HG02885 (cell line): ENCODE results near the gene NR5A2.
"Not testable (repeated sequence)": the region's sequence is repeated elsewhere in the genome, so short reads cannot be mapped to it uniquely, and the experiment has no call there.

Experiments
- ATAC-seq: cut with Tn5 transposase; IDR thresholded peaks from one replicate; pipeline ENCODE4 v1.9.1; 2021; ENCODE audit warnings: mild to moderate bottlenecking; ENCODE audit not compliant: unreplicated experiment, poor library complexity

The NR5A2 gene

DNA sequence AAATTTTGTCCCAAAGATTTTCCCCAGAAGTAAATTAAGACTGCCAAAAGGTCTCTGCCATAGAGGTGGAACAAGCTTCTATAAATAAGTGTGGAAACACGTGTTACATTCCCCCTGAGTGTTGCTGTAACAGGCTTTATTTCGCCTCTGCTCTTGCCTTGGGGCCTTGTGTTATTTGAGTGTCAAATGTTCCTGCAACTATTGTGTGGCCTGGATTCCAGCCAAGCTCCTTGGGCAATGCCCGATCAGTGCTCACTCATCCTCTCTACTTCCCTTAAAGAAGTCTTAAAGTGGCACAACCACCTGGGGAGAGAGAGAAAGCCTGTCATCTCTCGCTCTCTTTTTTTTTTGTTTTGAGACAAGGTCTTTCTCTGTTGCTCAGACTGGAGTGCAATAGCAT, 156.7 kb downstream of the NR5A2 start:
- ATAC-seq: no peak

DNA sequence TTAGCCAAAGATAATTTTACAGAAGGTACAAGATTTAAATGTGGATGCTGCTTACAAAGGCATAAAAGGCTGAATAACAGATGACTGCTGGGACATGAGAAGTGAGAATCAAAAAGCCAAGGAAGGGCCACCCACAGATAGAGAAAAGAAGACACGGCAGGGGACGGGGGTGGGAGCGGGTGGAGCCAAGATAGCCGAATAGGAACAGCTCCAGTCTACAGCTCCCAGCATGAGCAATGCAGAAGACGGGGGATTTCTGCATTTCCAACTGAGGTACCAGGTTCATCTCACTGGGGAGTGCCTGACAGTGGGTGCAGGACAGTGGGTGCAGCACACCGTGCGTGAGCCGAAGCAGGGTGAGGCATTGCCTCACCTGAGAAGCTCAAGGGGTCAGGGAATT, 157.7 kb downstream of the NR5A2 start:
- ATAC-seq: not testable (repeated sequence)

DNA sequence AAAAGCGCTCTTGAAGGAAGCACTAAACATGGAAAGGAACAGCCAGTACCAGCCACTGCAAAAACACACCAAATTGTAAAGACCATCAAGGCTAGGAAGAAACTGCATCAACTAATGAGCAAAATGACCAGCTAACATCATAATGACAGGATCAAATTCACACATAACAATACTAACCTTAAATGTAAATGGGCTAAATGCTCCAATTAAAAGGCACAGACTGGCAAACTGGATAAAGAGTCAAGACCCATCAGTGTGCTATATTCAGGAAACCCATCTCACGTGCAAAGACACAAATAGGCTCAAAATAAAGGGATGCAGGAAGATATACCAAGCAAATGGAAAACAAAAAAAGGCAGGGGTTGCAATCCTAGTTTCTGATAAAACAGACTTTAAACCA, 159.8 kb downstream of the NR5A2 start:
- not testable (repeated sequence) for ATAC-seq

DNA sequence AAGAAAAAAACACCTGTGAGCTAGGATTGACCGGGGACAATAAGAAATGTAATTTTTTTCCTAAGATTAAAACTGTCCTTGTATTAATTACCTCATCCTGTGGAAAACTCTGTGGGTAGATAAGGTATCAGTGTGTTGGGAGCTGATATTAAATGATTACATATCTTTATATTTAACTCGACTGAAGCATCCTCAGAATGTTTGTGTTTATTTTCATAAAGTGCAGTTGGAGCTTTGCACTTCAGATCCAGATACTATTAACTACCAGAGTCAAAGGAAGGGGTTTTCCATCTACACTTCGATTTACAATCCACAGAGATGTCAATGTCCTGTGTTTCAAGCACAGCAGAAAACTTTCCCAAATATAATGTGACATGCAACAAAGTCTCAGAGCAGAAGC, 164.5 kb downstream of the NR5A2 start:
- no peak for ATAC-seq

DNA sequence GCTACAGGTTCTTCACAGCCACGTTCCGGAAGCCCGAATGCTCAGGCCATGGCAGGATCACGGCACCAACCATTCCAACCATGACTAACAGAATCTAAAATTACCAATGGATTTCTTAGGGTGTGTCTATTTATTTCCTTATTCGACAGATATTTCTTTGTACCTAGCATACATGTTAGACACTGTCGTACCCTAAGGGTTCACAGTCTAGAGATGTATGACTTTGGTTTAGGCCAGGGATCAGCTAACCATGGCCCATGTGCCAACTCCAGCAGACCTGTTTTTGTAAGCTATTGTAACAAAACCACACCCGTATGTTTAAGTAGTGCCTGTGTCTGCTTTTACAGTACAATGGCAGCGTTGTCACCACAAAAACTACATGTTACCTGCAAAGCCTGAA, 167.0 kb downstream of the NR5A2 start:
- ATAC-seq: no peak

DNA sequence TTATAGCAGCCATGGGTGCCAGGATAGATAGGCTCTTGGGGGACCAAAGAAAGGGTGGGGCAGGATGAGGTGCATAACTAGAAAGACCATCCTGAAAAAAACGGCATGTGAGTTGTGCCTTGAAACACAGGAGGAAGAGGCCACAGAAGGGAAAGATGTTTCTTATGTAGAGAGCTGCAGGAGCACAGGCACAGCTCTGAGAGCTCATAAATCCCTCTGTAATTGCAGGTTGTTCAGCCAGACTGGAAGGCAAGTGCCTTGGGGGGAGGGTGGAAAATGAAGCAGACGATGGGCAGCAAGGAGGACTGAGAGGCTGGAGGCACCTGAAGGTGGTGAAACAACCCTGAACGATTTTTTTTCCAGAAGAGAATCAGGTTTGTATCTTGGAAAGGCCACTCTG, 170.7 kb downstream of the NR5A2 start:
- ATAC-seq: no peak

DNA sequence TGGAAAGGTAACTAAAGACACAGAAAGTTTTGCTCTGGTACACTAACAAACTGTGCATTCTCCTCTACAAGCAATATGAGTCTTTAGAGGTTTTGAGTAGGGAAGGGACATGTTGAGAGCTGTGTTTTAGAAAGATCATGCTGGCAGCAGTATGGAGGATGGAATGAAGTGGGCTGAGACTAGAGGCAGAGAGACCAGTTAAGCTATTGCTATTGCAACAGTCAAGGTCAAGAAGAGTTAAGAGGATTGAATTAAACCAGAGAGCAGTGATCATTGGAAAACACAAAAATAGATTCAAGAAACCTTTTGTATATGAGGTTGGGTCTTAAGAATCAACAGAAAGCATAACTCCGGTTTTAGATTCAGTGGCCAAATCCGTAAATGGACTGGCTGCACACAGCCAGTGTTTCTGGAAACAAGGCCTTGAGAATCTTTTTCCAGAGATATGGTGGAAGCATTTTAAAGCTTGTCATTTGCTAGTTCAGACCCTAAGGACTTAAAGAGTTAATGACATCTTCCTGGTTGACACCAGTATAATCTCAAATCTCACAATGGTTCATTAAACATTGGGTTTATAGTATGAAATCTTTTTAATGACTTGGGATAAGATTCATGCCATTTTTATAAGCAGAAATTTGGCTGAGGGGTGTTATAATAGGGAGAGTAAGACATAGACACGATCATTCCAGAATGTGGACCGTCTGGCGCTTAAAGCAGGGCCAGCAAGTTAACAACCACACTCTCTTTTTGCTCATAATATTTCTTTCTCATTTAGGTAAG, 177.9 kb downstream of the NR5A2 start:
- ATAC-seq: no peak

DNA sequence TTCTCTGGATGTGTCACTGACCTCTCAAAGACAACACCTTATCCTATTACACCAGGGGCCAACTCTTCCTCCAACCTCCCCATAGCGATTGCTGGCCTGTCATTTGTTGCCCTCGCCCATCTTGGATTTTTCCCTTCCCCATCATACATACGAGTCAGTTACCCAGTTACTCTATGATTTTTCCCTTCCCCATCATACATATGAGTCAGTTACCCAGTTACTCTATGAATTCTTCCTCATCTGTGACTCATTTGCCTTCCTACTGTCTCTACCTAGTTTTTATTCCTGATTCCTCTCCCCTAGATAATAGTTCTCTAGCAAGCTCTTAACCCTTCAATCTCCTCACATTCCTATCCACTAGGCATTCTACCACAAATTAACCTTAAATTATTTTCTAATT, 178.8 kb downstream of the NR5A2 start:
- ATAC-seq: no peak

DNA sequence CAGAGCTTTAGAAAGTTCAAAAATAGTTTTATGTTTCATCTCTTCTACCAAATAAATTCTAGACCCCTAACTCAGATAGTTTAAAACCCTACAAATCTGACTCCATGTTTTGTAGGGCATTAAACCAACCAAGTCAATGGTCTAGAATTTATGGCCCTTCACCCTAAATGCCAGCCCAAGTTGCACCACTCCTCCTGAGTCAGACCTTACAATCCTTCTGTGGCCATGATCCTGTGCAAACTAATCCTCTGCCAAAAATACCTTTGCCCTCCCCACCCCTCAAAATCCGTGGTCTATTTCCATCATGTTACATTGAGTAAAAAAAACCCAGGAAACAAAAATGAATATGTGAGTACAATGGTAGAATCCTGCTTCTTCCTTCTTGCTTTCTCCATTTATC, 179.3 kb downstream of the NR5A2 start:
- no peak for ATAC-seq

DNA sequence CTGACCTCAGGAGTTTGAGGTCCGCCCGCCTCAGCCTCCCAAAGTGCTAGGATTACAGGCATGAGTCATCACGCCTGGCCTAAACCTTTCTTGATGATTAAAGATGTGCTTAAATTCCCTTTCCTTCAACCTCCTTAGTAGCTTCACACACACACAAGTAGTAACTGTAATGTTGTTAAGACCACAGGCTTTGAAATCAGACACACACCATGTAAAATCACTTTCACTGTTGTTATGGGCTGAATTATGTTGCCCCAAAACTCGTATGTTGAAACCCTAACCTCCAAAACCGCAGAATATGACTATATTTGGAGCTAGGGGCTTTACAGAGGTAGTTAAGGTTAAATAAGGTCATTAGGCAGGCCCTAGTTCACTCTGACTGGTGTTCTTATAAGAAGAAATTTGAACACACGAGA, 180.2 kb downstream of the NR5A2 start:
- ATAC-seq: peak; percentile 97

DNA sequence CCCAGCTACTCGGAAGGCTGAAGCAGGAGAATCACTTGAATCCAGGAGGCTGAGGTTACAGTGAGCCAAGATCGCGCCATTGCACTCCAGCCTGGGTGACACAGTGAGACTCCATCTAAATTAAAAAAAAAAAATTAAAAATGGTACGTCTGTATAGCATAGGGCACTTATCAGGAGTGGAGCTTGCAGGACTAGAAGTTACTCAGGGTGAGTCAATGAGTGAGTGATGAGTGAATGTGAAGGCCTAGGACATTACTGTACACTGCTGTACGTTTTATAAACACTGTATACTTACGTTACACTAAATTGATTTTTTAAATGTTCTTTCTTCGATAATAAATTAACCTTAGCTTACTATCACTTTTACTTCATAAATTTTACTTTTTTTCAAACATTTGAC, 183.6 kb downstream of the NR5A2 start:
- ATAC-seq: no peak

DNA sequence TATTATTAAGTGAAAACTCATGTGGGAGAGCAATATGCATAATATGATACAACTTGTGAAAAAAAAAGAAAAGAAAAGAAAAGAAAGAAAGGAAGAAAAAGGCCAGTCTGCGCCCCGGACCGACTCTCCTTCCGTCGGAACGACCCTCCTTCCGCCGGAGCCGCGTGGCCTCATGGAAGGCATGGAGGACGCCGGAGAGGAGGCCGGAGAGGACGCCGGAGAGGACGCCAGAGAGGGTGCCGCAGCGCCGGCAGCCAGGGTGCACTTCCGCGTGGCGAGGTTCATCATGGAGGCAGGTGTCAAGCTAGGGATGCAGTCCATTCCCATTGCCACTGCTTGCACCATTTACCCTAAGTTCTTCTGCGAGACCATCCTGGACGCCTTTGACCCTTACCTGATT, 185.9 kb downstream of the NR5A2 start:
- ATAC-seq: no peak

DNA sequence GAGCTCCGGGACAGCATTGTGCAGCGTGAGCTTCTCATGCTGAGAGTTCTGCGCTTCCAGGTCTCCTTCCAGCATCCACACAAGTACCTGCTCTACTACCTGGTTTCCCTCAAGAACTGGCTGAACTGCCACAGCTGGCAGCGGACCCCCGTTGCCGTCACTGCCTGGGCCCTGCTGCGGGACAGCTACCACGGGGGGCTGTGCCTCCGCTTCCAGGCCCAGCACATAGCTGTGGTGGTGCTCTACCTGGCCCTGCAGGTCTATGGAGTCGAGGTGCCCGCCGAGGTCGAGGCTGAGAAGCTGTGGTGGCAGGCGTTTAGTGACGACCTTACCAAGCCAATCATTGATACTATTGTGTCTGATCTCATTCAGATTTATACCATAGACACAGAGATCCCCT, 186.4 kb downstream of the NR5A2 start:
- no peak for ATAC-seq

DNA sequence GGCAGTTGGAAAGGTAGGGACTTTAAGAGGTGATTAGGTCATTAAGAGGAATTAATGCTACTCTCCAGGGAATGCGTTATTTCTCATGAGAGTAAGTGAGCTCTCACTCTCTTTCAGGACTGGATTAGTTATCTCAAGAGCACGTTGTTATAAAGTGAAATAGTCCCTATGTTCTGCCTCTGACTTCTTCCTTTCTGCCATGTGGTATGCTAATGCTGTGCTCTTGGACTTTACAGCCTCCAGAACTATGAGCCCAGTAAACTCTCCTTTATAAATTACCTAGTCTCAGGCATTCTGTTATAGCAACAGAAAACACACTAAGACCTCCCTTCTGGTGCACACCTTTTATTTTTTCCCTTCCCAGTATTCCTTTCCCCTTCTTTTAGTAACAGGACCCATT, 187.8 kb downstream of the NR5A2 start:
- ATAC-seq: no peak

DNA sequence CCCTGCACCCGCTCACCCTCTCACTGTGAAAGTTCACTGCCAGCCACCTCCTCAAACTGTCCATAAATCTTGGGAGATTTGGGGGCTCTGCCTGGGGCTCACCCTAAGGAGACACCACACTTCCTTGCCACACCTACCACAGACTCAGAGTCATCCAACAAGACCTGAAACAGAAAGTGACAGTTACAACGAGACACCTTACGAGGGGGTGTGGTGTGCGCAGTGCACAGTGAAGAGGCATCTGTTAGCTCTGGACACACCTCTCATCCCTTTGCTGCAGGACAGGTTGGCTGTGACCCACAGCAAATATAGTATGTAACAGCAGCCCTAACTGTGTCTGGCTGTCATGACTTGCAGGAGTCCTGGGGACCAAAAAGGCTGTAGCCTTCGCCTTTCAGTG, 190.2 kb downstream of the NR5A2 start:
- ATAC-seq: peak; percentile 99

DNA sequence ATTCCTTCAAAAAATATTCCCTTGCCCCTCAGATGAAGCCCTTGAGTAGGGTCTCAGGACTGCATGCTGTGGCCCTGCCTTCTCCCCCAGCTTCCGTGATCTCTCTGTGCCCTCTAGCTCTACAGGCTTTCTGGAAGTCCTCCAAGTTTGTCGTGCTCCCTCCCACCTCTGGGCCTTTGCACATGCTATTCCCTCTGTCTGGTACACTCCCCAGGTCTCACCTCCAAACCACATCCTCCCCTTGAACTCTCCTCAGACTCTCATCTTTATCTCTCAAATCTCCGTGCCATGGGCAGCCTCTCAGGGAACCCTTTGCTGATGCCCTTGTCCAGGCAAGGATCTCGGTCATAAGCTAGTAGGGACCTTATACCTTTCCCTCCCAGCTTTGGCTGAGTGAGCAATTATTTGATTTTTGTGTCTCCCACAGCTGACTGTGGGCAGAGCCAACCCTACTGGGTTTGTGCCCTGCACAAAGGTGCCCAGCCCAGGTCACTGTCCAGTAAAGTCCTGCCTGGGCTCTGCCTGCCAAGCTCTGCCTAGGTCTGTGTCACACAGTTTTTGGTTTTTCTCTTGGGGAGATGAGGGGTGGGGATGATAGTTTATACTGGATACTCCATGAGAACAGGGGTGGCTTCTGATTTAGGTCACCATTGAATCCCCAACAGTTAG, 194.2 kb downstream of the NR5A2 start:
- no peak for ATAC-seq

DNA sequence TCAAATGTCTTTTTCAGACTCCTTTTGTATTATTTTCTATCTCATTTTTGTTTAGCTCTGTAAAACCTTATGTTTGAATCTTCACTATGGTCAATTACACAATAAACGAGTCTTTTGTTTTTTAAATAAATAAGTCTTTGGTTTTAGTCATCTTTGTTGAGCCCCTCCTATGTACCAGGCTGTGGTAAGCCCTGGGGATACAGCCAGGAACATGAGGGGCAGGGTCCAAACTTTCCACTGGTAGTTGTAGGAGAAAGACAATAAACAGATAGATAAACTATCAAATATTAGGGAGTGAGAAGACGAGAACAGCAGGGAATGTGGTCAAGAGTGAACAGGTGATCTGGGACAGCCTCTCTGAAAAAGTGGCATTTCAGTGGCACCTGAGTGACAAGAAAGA, 195.7 kb downstream of the NR5A2 start:
- no peak for ATAC-seq

DNA sequence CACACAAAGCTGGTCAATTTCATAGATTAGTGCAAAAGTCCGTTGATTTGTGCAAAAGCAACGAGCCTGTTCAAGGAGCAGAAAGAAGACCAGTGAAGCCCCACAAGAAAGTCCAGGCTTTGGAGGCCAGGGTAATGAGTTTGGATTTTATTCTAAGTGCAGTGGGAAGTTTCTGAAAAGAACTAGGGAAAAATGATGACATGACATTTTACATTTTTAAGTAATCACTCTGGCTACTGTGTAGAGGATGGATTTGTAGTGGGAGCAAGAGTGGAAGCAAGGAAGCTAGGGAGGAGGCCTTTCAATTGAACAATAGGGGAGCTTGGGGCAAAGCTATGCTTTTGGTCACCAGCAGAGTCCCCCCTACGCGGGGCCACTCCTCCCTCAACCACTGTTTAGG, 196.1 kb downstream of the NR5A2 start:
- no peak for ATAC-seq

DNA sequence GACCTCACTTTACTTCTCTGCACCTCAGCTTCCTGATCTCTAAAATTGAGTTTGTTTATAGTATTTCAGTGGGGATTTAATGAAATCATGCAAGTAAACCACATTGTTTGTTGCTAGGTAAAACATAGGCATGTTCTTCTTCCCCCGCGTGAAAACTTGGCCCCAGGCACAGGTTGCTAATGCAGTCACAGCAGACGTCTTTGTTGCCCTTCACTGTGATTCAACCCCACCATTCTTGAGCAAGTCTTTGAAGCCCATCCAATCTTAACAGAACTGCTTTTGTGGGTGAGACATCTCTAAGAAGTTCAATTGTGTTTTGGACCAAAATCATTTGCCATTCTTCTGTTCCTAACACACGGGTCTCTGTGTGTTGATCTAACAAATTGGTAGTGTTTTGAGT, 196.8 kb downstream of the NR5A2 start:
- no peak for ATAC-seq

DNA sequence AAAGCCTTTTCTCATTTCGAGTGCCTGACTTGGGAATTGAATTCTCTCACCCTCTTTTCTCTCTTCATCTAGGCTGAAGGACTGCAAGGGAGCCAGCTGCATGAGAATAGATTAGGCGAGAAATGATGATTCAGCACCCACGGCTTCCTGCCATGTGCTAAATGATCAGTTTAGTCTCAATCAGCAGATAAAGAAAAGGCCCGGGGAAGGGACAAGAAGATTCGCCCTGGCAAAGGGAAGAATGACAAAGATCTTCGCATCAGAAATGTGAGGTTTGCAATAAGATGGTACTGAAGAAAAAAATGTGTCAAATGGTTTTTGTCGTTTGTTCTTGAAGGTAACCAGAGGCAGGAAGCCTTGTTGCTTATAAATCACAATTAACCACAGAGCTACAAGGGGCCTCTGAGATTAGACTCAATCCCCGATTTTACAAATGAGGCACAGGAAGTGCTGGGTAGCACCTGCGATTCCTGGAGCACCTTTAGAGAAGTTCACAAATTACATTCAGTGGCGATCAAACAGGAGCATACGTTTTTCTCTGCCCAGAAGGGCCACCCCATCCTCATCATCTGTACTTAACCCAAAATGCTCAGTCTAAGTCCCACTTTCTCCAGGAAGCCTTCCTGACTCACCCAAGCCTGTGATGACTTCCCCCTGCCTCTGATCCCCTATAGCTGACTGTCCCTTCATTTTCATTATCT, 198.9 kb downstream of the NR5A2 start:
- no peak for ATAC-seq

DNA sequence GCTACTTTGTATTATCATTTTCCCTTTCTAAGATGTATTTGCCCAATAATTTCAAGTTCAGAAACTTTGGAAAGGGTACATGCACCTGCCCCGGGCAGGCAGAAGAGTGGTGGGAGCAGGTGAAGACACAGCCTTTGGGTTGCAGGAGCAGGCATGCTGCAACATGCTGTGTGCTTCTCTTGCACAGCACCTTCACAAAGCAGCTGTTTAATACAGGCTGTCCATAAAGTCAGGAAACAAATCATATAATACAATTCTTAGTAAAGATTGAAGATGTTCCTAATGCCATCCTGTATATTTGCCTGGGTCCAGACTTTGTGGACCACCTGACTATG, 199.4 kb downstream of the NR5A2 start:
- no peak for ATAC-seq
